Kidney epithelial cell (primary cell): ENCODE measurements around the gene C2orf66. TPM values are rescaled to one million over a fixed set of nuclear protein-coding genes. Genes with fewer than 3 reads are reported as not detected.

Source experiments
- DNase-seq: peaks from one replicate; pipeline ENCODE4 v3.0.0-alpha.2; 2010; ENCODE audit warnings: low read depth
- H3K27me3 ChIP-seq: 2 replicates; pipeline ENCODE4 v1.6.0; 2011; ENCODE audit warnings: low read length; ENCODE audit not compliant: control insufficient read depth, insufficient read depth
- H3K36me3 ChIP-seq: 2 replicates; pipeline ENCODE4 v1.5.1; 2011; ENCODE audit warnings: low read length; ENCODE audit not compliant: control insufficient read depth, insufficient read depth
- H3K4me3 ChIP-seq: 2 replicates; pipeline ENCODE4 v1.5.1; 2011; ENCODE audit warnings: low read depth, mild to moderate bottlenecking, control low read depth, low read length
- total RNA-seq: library from RNA; depleted of rRNA; stranded (reverse); fragments of >200 nt; gene quantifications from 2 replicates; pipeline ENCODE4 v1.2.3, GENCODE V29; 2015
- TF ChIP-seq, protein P1 (sequence below): IDR thresholded peaks from 2 replicates; pipeline ENCODE4 v1.5.1; 2011; ENCODE audit warnings: mild to moderate bottlenecking, moderate library complexity, low read length, control low read depth, inconsistent platforms; ENCODE audit not compliant: insufficient read depth, poor library complexity, severe bottlenecking

C2orf66 gene
- total RNA-seq, 1 donor from 2014 or later = 0.13 TPM

DNA sequence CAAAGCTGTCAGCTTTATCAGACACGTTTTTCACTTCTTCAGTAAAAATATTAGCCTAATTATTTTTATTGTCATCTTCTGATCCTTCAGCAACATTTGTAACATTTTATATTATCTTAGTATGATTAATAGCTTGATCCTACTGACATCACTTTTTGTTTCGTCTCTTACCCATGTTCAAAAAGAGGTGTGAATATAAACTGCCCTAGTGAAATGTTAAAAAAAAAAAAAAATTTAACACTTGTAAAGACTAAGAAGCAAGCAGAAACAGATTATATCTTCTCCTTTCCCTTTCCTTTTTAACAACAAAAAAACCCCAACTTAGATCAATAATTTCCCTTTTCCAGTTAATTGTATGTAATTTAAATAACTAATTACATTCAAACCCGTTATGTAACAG, 36.2 kb upstream of the C2orf66 start:
- no peak overlapping the region for H3K4me3 ChIP-seq
- no peaks in the 10 kb centered on the region for H3K27me3 ChIP-seq
- DNase-seq = no peak
- TF ChIP-seq, protein P1, sequence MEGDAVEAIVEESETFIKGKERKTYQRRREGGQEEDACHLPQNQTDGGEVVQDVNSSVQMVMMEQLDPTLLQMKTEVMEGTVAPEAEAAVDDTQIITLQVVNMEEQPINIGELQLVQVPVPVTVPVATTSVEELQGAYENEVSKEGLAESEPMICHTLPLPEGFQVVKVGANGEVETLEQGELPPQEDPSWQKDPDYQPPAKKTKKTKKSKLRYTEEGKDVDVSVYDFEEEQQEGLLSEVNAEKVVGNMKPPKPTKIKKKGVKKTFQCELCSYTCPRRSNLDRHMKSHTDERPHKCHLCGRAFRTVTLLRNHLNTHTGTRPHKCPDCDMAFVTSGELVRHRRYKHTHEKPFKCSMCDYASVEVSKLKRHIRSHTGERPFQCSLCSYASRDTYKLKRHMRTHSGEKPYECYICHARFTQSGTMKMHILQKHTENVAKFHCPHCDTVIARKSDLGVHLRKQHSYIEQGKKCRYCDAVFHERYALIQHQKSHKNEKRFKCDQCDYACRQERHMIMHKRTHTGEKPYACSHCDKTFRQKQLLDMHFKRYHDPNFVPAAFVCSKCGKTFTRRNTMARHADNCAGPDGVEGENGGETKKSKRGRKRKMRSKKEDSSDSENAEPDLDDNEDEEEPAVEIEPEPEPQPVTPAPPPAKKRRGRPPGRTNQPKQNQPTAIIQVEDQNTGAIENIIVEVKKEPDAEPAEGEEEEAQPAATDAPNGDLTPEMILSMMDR = no peak
- no peaks in the 10 kb centered on the region for H3K36me3 ChIP-seq

DNA sequence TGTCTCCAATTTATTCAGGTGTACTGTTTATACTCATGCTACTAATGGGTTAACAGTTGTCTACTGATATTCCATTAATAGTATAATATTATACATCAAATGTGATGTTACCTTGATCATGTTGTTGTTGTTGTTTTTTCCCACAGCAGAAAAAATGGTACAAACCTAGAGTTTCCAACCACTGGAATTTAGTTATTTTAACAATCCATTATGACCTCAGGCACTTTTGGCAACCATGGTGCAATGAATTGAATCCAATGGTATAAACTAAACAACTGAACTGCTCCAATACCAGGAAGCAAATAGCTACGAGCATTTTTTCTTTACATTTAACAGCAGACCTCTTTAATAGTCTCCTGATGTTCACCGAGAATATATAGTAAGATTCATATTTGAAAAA, 31.0 kb upstream of the C2orf66 start:
- TF ChIP-seq, protein P1 = no peak
- no peak for DNase-seq
- Histone ChIP-seq H3K36me3 (no peaks in the 10 kb centered on the region), H3K4me3 (no peak overlapping the region), H3K27me3 (no peaks in the 10 kb centered on the region)

DNA sequence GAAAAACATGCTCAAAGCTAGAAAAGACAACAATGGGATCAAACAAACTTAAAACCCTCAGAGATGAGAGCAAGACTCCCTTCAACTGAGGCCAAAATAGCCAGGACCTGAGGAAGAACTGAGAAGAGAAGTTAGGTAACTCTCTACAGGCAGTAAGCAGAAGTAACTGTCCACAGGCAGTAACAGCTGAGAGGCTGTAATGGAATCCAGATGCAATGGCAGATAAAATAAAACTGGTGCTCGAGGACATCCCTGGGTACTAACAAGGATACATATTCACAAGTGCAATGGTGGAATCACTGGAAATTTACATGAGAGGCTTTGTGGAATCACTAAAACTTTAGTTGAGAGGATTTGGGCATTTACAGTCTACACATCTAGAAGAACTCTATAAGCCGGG, 30.4 kb upstream of the C2orf66 start:
- no peaks in the 10 kb centered on the region for H3K36me3 ChIP-seq
- no peak for DNase-seq
- TF ChIP-seq, protein P1 = no peak
- no peak overlapping the region for H3K4me3 ChIP-seq
- H3K27me3 ChIP-seq = no peaks in the 10 kb centered on the region

DNA sequence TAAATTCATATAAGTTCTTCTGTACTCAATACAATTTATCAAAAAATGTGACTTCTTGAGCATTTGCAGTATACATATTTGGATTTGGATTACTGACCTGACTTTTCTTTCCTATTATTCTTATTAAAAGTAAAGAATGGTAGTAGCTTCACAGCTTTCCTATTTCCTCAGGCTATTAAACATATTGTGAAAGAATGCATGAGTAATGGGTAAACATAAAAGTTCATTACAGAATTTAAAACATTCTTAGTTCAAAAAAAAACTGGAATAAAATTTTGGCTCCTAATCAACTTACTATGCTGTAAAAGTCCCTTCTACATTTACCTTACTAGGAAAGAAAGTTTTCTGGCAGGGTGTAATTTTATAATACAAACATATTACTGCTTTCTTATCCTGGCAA, 27.3 kb upstream of the C2orf66 start:
- no peaks in the 10 kb centered on the region for H3K27me3 ChIP-seq
- H3K4me3 ChIP-seq = no peak overlapping the region
- DNase-seq = no peak
- no peaks in the 10 kb centered on the region for H3K36me3 ChIP-seq
- TF ChIP-seq, protein P1 = no peak

DNA sequence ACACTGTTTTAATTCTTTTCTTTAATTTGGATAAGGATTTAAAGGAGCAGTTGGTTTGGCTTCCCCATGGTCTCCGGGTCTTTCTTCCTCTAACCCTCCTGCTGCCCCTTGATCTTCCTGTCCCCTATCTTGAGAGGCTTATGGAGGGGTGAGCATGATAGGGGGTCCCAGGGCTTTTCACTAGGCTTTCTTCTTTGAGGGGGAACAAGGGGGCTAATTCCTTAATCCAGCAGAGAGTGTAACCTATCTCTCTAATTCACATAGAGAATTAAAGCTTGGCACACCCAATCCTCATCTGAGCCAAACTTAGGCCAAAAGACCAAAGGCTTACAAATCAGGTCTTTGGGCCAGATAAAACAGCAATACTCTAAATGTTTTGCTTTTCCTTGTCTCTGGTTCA, 21.5 kb upstream of the C2orf66 start:
- DNase-seq = no peak
- H3K27me3 ChIP-seq = no peaks in the 10 kb centered on the region
- H3K36me3 ChIP-seq = no peaks in the 10 kb centered on the region
- TF ChIP-seq, protein P1 = no peak
- H3K4me3 ChIP-seq = no peak overlapping the region

DNA sequence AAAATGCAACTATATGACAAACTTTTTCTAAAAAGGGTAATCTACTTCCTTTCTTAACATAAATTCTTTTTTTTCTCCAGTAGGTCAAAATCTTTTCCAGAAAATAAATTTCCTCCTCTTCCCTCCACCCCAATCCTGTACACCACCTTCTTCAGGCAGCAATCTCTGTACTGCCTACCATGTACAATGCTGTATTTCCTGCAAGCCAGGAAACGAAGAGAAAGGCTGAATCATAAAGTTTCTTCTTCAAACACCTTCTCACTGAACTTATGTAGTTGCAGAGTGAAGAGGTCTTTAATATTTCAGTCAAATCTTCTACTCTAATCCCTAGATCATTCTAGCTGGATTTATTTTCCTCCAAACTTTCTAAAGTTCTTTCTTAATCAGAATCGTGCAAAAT, 18.2 kb upstream of the C2orf66 start:
- DNase-seq = no peak

More for the DNA sequence above, 18.2 kb upstream of the C2orf66 start:
- Histone ChIP-seq H3K4me3 (no peak overlapping the region), H3K36me3 (no peaks in the 10 kb centered on the region), H3K27me3 (no peaks in the 10 kb centered on the region)
- TF ChIP-seq, protein P1 = no peak
